GM21390 (cell line): ENCODE data around the gene SHROOM1.

Experiments
- ATAC-seq: cut with Tn5 transposase; IDR thresholded peaks from one replicate; pipeline ENCODE4 v1.9.1; 2021; ENCODE audit not compliant: unreplicated experiment

SHROOM1 gene

DNA sequence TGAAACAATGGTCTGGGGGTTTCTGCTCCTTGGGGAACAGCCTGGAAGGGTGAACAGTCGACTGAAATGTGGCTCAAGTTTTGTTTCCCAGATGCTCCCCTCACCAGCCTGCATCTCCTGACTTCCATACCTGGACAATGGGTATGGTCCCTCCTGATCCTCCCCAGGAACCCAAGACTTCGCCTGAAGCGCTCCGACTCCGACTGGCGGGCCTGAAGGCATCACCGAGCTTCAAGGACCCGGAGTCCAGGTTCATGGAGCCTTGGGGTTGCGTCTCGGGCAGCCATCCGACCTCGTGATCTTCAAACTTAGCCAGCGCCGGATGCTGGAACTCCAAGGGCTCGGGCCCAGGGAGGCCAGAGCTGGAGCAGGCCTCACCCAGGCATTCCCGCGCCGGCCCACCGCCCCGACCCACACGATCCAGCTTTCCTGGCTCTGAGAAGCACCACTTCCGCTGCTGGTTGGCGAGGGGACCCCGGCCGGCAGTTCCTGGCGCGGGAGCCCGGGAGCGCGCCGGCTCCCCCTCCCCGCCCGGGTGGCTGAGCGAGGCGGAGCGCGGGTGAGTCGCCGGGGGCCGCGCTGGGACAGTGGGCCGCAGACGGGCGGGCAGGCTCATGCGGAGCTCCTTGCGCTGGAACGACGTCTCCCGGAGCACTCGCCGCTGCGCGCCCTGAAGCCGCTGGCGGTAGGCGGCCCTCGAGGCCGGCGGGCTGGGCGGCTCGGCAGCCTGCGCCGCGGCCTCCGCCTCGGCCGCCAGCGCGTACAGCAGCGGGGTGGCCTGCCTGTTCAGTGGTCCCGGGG lies 5.2 kb downstream of the SHROOM1 start:
- ATAC-seq: no peak

DNA sequence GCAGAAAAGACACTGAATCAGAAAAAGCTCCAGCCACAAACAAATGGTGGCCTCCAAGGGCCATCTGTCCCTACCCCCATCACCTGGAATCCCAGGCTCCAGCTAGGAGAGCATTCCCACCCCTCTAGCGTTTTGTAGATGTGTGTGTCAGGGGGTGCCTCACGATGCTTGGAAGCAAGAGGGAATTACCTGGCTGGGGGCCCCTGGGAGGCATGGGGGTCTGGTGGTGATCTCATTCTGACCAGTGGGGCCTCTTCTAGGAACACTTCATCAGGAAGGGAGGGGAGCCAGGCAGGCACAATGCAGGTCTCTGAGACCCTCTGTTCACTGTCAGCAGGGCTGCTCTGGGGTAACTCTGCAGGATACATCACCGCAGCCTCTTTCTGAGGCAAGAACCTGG lies 6.0 kb downstream of the SHROOM1 start:
- no peak for ATAC-seq

DNA sequence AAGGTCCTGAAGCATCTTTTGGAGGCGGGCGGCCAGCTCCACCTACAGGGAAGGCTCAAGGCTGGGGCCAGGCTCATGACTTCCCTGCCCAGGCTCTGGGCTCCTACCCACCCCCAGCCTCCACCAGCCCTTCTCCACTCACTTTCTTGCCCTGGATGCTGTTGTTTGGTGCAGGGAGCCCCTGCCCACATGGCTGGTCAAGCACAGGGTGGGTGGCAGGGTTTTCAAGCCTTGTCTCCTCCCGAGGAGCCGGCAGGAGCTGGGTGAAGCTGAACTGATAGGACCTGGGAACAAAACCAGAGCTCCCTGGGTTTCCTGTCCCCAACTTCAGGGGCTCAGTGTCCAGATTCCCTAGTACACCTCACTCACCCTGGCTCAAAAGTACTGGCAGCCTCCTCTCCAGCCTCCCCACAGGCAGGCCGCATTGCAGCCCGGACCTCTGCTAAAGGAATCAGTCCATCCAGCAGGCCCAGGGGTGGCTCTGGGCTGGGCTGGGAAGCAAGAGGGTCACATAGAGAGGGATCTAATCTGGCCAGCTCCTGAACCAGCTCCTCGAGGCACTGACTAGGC lies 6.9 kb downstream of the SHROOM1 start:
- no peak for ATAC-seq

DNA sequence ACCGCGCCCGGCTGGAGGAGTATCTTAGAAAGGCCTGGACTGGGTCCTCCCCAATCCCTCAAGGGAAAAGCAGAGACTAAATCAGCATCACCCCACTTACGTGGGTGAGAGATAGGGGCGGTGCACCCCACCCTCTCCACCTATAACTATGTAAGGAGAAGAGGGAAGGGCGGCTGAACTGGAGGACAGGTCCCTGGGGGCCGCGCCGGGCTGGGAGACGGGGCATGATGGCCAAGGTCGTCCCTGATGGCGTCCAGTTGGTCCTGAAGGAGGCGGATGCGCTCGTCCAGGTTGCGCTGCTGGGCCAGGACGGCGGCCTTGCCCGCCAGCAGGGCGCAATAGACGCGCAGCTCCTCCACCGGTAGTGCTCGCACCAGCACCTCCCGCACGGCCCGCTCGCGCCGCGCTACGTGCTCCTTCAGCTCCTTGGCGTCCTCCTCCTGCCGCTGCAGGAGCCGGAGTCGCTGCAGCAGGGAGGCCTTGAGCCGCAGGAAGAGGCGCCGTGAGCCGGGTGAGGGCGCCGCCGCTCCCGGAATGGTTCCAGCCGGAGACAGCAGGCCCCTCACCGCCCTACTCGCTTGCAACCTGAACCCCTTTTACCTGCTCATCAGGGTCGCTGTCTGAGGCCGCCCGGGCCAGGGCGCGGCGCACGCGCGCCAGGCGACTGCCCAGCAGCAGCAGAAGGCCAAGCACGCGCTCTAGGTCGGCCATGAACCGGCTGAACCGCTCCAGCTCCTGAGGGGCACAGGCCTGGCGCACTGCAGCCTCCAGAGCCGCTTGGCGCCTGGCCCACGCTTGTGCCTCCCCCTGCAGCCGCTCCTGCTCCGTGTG lies 7.6 kb downstream of the SHROOM1 start:
- no peak for ATAC-seq

DNA sequence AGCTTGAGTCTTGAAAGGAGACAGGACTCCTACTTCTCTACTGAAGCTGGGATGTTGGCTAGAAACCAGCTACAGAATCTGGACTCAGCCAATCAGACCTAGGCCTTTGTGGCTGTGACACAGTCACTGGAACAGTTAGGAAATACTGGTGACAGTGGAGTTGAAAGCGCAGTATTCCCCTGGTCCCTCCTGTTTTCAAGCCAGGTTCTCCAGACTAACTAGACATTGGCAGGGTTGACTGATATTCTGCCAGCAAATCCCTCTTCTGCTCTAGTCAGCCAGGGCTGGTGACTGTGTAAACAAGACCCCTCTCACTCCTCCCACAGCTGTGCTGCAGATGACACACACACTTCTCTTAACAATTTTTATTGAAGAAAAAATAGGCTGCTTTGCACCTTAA lies 8.7 kb downstream of the SHROOM1 start:
- ATAC-seq: no peak

DNA sequence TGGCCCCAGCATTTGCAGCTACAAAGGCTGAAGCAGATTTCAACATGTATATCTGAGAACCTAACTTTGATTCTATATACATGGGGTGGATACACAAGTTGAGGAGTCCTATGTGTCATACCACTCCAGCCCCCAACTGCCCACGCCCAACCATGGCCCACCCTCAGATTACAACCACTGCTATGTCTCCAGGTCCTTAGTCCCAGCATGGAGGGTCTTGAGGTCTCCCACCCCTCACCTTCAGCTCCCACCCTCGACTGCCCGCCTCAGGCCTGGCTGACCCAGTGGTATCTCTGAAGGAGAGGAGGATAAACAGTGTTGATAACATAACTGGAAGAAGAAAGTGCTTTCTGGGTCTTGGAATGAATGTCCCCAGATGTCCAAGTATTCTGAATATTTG lies 9.1 kb downstream of the SHROOM1 start:
- no peak for ATAC-seq

DNA sequence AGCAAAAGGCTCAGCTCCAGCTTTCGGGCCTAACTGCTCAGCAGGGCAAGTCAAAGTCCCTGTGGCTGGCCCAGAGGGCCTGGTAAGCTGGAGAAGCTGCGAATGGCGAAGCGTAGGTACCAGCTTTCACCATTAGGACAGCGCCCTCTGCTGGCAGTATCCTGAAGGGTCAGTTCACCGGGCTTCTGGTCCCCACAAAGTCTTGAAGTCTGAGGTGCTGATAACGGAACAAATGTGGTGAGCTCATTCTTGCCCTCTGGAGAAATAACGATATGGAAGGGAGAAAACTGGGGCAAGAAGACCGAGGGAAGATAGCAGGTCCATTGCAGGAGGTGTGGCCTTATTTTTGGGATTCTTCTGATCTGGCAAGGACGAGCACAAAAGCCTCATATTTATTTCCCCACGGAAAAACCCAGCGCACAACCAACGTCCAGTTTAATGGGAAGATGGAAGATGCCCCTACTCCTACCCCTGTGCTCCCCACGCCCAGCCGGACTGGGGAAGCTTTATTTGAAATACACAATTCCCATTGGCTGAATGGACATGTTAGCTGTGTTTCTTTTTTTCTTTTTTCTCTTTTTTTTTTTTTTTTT lies 10.2 kb downstream of the SHROOM1 start:
- ATAC-seq: no peak

DNA sequence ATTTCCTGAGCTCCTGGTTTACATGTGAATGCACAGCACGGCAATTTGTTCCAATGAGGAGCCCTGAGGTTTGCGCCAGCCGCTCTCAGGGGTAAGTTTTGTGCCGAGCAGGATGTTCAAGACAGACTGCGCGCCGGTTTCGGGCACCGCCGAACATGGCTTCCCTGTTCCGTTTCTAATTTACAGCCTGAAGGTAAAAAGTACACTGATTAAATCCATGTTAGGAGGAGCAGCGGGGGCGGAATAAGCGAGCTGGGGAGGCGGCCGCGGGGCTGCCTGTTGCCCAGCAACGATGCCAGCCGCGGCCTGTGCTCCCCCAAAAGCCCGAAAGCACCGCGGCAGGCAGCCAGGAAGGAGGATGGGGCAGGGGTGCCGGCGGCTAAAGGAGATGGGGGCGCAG lies 11.0 kb downstream of the SHROOM1 start:
- no peak for ATAC-seq

DNA sequence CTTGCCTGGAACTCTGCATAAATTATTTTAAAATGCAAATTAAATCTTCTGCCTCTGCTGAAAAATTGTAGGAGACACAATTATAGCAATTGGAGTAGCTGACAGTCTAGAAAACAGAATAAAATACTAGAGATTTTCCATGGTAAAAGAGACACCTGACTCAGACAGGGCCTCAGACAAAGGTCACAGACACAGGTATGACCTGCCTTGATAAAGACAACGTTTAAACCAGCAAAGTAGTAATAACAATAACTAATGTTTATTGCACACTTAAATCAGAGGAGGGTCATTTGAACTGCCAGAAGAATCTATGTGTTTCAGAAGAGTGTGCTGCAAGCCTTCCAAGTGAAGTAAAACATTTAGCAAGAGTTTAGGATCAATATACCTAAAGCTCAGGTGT lies 13.4 kb downstream of the SHROOM1 start:
- no peak for ATAC-seq

DNA sequence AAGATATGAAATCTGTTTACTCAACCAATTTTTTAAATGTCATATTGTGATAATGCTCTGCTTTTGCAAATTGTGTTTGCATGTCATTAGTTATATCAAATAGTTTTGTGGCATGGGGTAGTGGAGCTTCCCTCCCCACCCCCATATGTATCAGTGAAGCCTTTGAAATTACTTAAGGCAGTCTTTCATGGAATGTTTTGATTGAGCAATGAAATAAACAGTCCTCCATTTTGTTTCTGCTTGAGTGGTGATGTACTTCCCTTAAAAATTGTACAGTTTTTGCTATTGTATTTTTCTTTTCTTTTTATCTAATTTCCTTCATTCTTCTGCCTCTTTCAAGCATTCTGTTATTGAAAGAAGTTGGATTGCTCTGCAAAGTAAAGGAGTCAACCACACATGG lies 13.9 kb downstream of the SHROOM1 start:
- ATAC-seq: no peak

DNA sequence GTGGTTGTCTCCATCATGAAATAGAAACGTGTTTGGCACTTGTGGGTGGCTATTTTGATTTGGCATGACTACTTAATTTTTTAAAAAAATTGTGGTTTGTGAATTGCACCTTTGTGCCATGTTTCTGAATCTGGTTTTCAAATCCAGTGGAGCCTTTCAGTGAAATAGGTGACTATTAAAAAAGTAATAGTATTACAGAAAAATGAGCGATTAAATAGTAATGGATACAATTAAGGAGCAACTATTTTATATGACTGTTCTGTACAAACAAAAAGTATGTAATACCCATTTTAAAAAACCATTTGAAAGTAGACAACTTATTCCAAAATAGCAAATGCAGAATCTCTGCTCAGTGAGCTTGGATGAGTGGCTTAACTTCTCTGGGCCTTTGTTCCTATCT lies 14.4 kb downstream of the SHROOM1 start:
- no peak for ATAC-seq

DNA sequence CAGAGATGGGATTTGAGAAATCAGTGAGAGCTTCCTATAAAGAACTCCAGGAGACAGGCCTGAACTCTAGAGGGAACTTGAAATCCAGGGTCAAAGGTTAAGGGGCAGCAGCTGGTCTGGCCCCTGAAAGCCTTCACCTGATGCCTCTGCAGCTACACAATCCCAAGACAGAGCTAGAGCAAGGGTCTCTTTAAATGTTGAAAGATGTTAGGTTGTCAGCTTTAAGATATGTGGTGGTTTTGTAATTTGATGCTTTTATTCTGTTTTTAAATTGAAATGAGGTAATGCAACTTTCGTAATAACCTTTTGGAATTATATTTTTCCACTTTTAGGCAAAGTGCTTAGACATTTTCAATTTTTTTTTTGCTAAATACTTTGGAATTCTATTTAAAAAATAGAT lies 15.0 kb downstream of the SHROOM1 start:
- ATAC-seq: no peak

DNA sequence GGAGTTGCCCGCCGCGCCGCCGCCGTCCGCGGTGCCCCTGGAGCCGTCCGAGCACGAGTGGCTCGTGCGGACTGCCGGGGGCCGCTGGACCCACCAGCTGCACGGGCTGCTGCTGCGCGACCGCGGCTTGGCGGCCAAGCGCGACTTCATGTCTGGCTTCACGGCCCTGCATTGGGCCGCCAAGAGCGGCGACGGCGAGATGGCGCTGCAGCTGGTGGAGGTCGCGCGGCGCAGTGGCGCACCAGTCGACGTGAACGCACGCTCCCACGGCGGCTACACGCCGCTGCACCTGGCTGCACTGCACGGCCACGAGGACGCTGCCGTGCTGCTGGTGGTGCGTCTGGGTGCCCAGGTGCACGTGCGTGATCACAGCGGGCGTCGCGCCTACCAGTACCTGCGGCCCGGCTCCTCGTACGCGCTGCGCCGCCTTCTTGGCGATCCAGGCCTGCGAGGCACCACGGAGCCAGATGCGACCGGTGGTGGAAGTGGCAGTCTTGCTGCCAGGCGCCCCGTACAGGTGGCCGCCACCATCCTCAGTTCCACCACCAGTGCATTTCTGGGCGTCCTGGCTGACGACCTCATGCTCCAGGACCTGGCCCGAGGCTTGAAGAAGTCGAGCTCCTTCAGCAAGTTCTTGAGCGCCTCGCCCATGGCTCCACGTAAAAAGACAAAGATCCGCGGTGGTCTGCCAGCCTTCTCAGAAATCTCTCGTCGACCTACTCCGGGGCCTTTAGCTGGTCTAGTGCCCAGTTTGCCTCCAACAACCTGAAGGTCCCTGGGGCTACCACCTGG lies 15.7 kb downstream of the SHROOM1 start:
- ATAC-seq: no peak

DNA sequence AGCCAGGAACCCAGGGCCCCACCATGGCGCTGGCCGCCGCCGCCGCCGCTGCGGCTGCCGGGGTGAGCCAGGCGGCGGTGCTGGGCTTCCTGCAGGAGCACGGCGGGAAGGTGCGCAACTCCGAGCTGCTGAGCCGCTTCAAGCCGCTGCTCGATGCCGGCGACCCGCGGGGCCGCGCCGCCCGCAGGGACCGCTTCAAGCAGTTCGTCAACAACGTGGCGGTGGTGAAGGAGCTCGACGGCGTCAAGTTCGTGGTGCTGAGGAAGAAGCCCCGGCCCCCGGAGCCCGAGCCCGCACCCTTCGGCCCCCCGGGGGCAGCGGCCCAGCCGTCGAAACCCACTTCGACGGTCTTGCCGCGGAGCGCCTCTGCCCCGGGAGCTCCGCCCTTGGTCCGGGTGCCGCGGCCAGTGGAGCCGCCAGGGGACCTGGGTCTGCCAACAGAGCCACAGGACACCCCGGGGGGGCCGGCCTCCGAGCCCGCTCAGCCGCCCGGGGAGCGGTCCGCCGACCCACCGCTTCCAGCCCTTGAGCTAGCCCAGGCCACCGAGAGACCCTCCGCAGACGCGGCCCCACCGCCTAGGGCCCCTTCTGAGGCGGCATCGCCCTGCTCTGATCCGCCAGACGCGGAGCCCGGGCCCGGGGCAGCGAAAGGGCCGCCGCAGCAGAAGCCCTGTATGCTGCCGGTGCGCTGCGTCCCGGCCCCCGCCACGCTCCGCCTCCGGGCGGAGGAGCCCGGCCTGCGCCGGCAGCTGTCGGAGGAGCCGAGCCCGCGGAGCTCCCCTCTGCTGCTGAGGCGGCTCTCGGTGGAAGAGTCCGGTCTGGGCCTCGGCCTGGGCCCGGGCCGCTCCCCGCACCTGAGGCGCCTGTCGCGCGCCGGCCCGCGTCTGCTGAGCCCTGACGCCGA lies 16.6 kb downstream of the SHROOM1 start:
- no peak for ATAC-seq

DNA sequence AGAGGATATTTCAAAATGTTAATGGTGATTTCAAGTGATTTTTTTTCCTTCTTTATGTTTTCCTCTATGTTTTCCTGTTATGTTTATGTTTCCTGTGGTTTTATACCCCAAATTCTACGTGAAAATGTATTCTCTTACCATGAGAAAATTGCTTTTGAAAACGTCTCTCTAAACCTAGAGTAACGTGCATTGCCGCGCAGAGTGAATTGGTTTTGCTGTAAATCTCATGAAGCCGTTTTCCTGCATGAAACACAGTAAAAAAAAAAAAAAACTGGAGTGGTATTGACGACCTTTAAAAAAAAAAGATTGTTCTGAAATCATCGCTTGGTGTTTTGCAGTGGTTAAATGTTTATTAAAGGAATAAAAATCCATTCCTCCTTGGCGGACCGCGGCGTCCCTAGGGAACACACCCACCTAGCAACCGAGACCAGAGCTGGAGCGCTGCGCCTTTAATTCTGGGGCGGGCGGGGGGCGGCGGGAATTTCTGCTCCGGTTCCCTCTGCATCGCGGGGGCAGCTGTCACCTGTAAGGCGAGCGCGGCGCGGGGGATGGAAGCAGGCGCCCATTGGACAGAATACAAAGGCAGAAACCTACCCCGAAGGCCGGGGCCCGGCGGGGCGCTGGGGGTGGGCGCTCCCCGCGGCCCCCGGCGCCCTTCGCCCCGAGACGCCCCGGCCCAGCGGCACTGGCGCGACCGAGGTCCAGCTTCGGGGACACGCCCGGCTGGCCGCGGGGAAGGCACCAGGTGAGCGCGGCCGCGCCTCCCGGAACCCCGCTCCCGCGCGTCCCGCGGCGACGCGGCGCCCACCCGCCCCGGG lies 17.5 kb downstream of the SHROOM1 start, which contains the start of gene SOWAHA:
Gene SOWAHA (plus strand): TSS at position 522 of the 818 bp plus-strand sequence. CDS start 320 bp downstream, outside the sequence.
- no peak for ATAC-seq

DNA sequence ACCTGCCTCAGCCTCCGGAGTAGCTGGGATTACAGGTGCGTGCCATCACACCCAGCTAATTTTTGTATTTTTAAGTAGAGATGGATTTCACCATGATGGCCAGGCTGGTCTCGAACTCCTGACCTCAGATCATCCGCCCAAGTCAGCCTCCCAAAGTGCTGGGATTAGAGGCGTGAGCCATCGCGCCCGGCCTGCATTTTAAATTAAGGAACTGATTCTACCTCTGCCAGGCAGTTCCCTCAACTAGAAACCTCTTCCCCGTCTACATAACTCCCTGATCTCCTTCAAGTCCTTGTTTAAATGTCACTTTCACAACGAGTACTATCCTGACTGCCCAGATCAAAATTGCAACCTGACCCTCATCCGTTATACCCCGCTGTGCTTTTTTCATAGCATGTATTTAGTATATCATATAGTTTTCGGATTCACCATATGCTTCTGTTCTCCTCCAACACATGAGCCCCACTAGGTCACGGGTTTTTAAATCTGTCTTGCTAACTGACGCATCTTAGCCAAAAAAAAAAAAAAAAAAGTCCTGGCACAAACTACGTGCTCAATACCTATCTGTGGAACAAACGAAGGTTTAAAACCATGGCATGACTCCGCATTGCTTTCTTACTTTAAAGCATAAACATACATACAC lies 18.2 kb downstream of the SHROOM1 start:
- ATAC-seq: no peak

DNA sequence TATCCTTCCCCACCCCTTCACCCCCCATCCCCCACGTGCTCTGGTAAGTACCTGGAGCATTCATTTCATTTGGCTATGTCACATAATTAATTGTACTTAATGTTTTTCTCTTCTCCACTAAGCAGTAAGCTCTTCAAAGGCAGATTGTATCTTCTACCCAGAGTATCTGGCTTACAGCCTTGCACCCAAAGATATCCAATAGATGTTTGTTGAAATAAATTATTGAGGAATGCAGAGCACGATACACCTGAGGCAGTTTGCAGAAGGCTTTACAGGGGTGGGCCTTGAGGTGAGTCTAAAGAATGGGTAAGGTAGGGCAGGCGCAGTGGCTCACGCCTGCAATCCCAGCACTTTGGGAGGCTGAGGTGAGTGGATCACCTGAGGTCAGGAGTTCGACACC lies 19.8 kb downstream of the SHROOM1 start:
- no peak for ATAC-seq

DNA sequence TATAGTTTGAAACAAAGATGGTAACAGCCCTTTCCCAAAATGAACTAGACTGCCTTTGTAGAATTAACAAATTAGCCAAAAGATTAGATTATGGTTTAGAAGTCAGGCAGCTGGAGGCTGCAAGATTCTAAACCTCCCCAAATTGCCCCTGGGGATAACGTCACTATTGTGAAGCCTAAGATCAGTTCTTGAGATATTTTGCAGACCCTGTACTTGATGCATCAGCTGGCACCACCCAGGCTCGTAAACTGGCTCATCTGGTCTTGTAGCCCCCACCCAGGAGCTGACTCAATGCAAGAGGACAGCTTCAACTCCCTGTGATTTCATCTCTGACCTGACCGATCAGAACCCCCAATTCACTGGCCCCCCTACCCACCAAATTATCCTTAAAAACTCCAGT lies 21.6 kb downstream of the SHROOM1 start:
- no peak for ATAC-seq
